OCI-LY7 (cell line): ENCODE measurements around the gene NHLRC4.

Source experiments
- EZH2phosphoT487 ChIP-seq: fragments of 200-600 bp; sonication (generic); IDR thresholded peaks from 2 replicates; pipeline ENCODE4 v1.6.1; 2018; ENCODE audit warnings: low read depth, borderline replicate concordance, mild to moderate bottlenecking, mixed run types, antibody characterized with exemption, low read length, moderate library complexity, mixed read lengths
- TF ChIP-seq, protein P1 (sequence below): fragments of 200-600 bp; sonication (generic); conservative IDR thresholded peaks from 2 replicates; pipeline ENCODE4 v1.5.1; 2014; ENCODE audit warnings: mild to moderate bottlenecking, antibody characterized with exemption, low read length, moderate library complexity, mixed read lengths

DNA sequence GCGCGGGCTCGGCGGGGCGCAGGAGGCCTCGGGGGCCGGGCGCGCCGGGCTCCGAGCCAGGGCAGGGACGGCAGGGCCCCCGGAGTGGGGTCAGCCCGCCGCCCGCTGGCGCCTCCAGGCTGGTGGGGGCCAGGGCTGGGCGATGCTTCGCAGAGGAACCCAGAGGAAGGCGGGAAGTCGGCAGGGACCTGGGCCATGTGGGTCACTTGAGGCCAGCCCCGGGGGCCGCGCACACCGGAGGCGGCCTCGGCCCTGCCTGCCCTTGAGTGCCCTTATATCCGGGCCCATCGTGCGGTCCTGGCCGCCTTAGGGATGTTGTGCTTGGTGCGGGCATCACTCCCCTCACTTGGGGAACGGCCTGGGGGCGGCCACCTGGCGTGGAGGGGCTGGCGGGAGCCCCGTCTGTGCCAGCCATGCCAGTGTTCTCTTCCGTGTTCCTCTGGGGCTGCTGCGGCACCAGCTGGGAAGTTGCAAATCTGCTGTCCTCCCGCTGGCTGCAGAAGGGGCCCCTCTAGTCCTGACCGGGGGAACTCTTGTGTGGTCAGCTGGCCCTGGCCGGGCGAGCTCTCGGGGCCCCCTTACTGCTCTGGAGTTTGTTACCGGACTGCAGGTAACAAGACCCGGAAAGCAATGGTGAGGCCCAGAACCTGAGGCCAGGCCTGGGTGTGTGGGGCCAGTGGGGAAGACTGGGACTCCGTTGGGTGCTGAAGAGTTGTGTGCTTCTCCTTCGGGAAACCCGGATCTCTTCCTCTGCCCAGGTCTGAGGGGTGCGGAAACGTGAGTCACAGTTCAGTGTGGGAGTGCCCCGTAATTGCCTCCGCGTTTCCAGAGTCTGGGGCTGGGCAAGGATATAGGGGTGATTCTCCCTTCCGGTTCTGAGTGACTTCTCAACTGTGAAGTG is 38.4 kb upstream of the NHLRC4 start:
- TF ChIP-seq, protein P1, sequence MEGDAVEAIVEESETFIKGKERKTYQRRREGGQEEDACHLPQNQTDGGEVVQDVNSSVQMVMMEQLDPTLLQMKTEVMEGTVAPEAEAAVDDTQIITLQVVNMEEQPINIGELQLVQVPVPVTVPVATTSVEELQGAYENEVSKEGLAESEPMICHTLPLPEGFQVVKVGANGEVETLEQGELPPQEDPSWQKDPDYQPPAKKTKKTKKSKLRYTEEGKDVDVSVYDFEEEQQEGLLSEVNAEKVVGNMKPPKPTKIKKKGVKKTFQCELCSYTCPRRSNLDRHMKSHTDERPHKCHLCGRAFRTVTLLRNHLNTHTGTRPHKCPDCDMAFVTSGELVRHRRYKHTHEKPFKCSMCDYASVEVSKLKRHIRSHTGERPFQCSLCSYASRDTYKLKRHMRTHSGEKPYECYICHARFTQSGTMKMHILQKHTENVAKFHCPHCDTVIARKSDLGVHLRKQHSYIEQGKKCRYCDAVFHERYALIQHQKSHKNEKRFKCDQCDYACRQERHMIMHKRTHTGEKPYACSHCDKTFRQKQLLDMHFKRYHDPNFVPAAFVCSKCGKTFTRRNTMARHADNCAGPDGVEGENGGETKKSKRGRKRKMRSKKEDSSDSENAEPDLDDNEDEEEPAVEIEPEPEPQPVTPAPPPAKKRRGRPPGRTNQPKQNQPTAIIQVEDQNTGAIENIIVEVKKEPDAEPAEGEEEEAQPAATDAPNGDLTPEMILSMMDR: no peak
- no peak for TF ChIP-seq EZH2phosphoT487
